ENCODE results near the gene WSCD2.

WSCD2 gene

GRCh38 chr12:108235985-108236263 lies 106.8 kb downstream of the WSCD2 start:
- Histone ChIP-seq H3K4me1 (ENCODE audit: control insufficient read depth, insufficient read depth, low read length) (no peaks in the 10 kb centered on the region), H3K9ac (ENCODE audit: low read length) (no peak overlapping the region), H3K4me3 (ENCODE audit: low read length) (no peak overlapping the region), H3K27ac (ENCODE audit: low read depth, low read length) (no peak overlapping the region), H3K36me3 (ENCODE audit: control insufficient read depth, insufficient read depth, low read length) (no peaks in the 10 kb centered on the region), H3K27me3 (ENCODE audit: control insufficient read depth, insufficient read depth, low read length) (no peaks in the 10 kb centered on the region)

GRCh38 chr12:108236366-108236765 lies 107.3 kb downstream of the WSCD2 start:
- Histone ChIP-seq H3K4me3 (ENCODE audit: low read length) (no peak overlapping the region), H3K27me3 (ENCODE audit: control insufficient read depth, insufficient read depth, low read length) (no peaks in the 10 kb centered on the region), H3K27ac (ENCODE audit: low read depth, low read length) (no peak overlapping the region), H3K4me1 (ENCODE audit: control insufficient read depth, insufficient read depth, low read length) (no peaks in the 10 kb centered on the region), H3K9ac (ENCODE audit: low read length) (no peak overlapping the region), H3K36me3 (ENCODE audit: control insufficient read depth, insufficient read depth, low read length) (no peaks in the 10 kb centered on the region)

- no peaks in the 10 kb centered on the region for H3K36me3 ChIP-seq (ENCODE audit: control insufficient read depth, insufficient read depth, low read length)
- no peak overlapping the region for H3K27ac ChIP-seq (ENCODE audit: low read depth, low read length)
- no peak overlapping the region for H3K9ac ChIP-seq (ENCODE audit: low read length)
- no peaks in the 10 kb centered on the region for H3K27me3 ChIP-seq (ENCODE audit: control insufficient read depth, insufficient read depth, low read length)
- no peaks in the 10 kb centered on the region for H3K4me1 ChIP-seq (ENCODE audit: control insufficient read depth, insufficient read depth, low read length)
- no peak overlapping the region for H3K4me3 ChIP-seq (ENCODE audit: low read length)
Observed at GRCh38 chr12:108237272-108237671, 108.2 kb downstream of the WSCD2 start.

- no peaks in the 10 kb centered on the region for H3K4me1 ChIP-seq (ENCODE audit: control insufficient read depth, insufficient read depth, low read length)
- H3K36me3 ChIP-seq (ENCODE audit: control insufficient read depth, insufficient read depth, low read length), result no peaks in the 10 kb centered on the region
- no peak overlapping the region for H3K4me3 ChIP-seq (ENCODE audit: low read length)
- no peak overlapping the region for H3K27ac ChIP-seq (ENCODE audit: low read depth, low read length)
- H3K27me3 ChIP-seq (ENCODE audit: control insufficient read depth, insufficient read depth, low read length), result no peaks in the 10 kb centered on the region
- H3K9ac ChIP-seq (ENCODE audit: low read length), result no peak overlapping the region
Observed at GRCh38 chr12:108238474-108238873, 109.4 kb downstream of the WSCD2 start.

- H3K27me3 ChIP-seq (ENCODE audit: control insufficient read depth, insufficient read depth, low read length), result no peaks in the 10 kb centered on the region
- H3K9ac ChIP-seq (ENCODE audit: low read length), result no peak overlapping the region
- H3K36me3 ChIP-seq (ENCODE audit: control insufficient read depth, insufficient read depth, low read length), result no peaks in the 10 kb centered on the region
- no peak overlapping the region for H3K4me3 ChIP-seq (ENCODE audit: low read length)
- no peaks in the 10 kb centered on the region for H3K4me1 ChIP-seq (ENCODE audit: control insufficient read depth, insufficient read depth, low read length)
- H3K27ac ChIP-seq (ENCODE audit: low read depth, low read length), result no peak overlapping the region
Observed at GRCh38 chr12:108239378-108239777, 110.3 kb downstream of the WSCD2 start.

- Histone ChIP-seq H3K27me3 (ENCODE audit: control insufficient read depth, insufficient read depth, low read length) (no peaks in the 10 kb centered on the region), H3K36me3 (ENCODE audit: control insufficient read depth, insufficient read depth, low read length) (no peaks in the 10 kb centered on the region), H3K4me3 (ENCODE audit: low read length) (no peak overlapping the region), H3K4me1 (ENCODE audit: control insufficient read depth, insufficient read depth, low read length) (no peaks in the 10 kb centered on the region), H3K27ac (ENCODE audit: low read depth, low read length) (no peak overlapping the region), H3K9ac (ENCODE audit: low read length) (no peak overlapping the region)
Observed at GRCh38 chr12:108240027-108240785, 111.1 kb downstream of the WSCD2 start.

GRCh38 chr12:108240928-108241327 lies 111.8 kb downstream of the WSCD2 start:
- H3K4me1 ChIP-seq (ENCODE audit: control insufficient read depth, insufficient read depth, low read length), result no peaks in the 10 kb centered on the region
- H3K27me3 ChIP-seq (ENCODE audit: control insufficient read depth, insufficient read depth, low read length), result no peaks in the 10 kb centered on the region
- no peak overlapping the region for H3K9ac ChIP-seq (ENCODE audit: low read length)
- H3K36me3 ChIP-seq (ENCODE audit: control insufficient read depth, insufficient read depth, low read length), result no peaks in the 10 kb centered on the region
- no peak overlapping the region for H3K27ac ChIP-seq (ENCODE audit: low read depth, low read length)
- no peak overlapping the region for H3K4me3 ChIP-seq (ENCODE audit: low read length)

- Histone ChIP-seq H3K4me3 (ENCODE audit: low read length) (no peak overlapping the region), H3K36me3 (ENCODE audit: control insufficient read depth, insufficient read depth, low read length) (no peaks in the 10 kb centered on the region), H3K9ac (ENCODE audit: low read length) (no peak overlapping the region), H3K27ac (ENCODE audit: low read depth, low read length) (no peak overlapping the region), H3K4me1 (ENCODE audit: control insufficient read depth, insufficient read depth, low read length) (no peaks in the 10 kb centered on the region), H3K27me3 (ENCODE audit: control insufficient read depth, insufficient read depth, low read length) (no peaks in the 10 kb centered on the region)
Observed at GRCh38 chr12:108241986-108242703, 113.1 kb downstream of the WSCD2 start.

- H3K9ac ChIP-seq (ENCODE audit: low read length), result no peak overlapping the region
- no peak overlapping the region for H3K27ac ChIP-seq (ENCODE audit: low read depth, low read length)
- no peaks in the 10 kb centered on the region for H3K4me1 ChIP-seq (ENCODE audit: control insufficient read depth, insufficient read depth, low read length)
- H3K36me3 ChIP-seq (ENCODE audit: control insufficient read depth, insufficient read depth, low read length), result no peaks in the 10 kb centered on the region
- H3K27me3 ChIP-seq (ENCODE audit: control insufficient read depth, insufficient read depth, low read length), result no peaks in the 10 kb centered on the region
- H3K4me3 ChIP-seq (ENCODE audit: low read length), result no peak overlapping the region
Observed at GRCh38 chr12:108247130-108247529, 118.0 kb downstream of the WSCD2 start.

- Histone ChIP-seq H3K27me3 (ENCODE audit: control insufficient read depth, insufficient read depth, low read length) (no peaks in the 10 kb centered on the region), H3K36me3 (ENCODE audit: control insufficient read depth, insufficient read depth, low read length) (no peaks in the 10 kb centered on the region), H3K27ac (ENCODE audit: low read depth, low read length) (no peak overlapping the region), H3K4me3 (ENCODE audit: low read length) (no peak overlapping the region), H3K4me1 (ENCODE audit: control insufficient read depth, insufficient read depth, low read length) (no peaks in the 10 kb centered on the region), H3K9ac (ENCODE audit: low read length) (no peak overlapping the region)
Observed at GRCh38 chr12:108248011-108248410, 118.9 kb downstream of the WSCD2 start.

GRCh38 chr12:108252523-108252922 lies 123.4 kb downstream of the WSCD2 start:
- H3K27ac ChIP-seq (ENCODE audit: low read depth, low read length), result no peak overlapping the region
- H3K4me1 ChIP-seq (ENCODE audit: control insufficient read depth, insufficient read depth, low read length), result no peaks in the 10 kb centered on the region
- no peak overlapping the region for H3K9ac ChIP-seq (ENCODE audit: low read length)
- no peaks in the 10 kb centered on the region for H3K27me3 ChIP-seq (ENCODE audit: control insufficient read depth, insufficient read depth, low read length)
- H3K36me3 ChIP-seq (ENCODE audit: control insufficient read depth, insufficient read depth, low read length), result no peaks in the 10 kb centered on the region
- no peak overlapping the region for H3K4me3 ChIP-seq (ENCODE audit: low read length)

GRCh38 chr12:108253540-108253939 lies 124.5 kb downstream of the WSCD2 start:
- Histone ChIP-seq H3K27ac (ENCODE audit: low read depth, low read length) (no peak overlapping the region), H3K9ac (ENCODE audit: low read length) (no peak overlapping the region), H3K4me1 (ENCODE audit: control insufficient read depth, insufficient read depth, low read length) (no peaks in the 10 kb centered on the region), H3K36me3 (ENCODE audit: control insufficient read depth, insufficient read depth, low read length) (no peaks in the 10 kb centered on the region), H3K4me3 (ENCODE audit: low read length) (no peak overlapping the region), H3K27me3 (ENCODE audit: control insufficient read depth, insufficient read depth, low read length) (no peaks in the 10 kb centered on the region)

GRCh38 chr12:108254030-108254429 lies 124.9 kb downstream of the WSCD2 start:
- Histone ChIP-seq H3K9ac (ENCODE audit: low read length) (no peak overlapping the region), H3K27me3 (ENCODE audit: control insufficient read depth, insufficient read depth, low read length) (no peaks in the 10 kb centered on the region), H3K4me3 (ENCODE audit: low read length) (no peak overlapping the region), H3K27ac (ENCODE audit: low read depth, low read length) (no peak overlapping the region), H3K4me1 (ENCODE audit: control insufficient read depth, insufficient read depth, low read length) (no peaks in the 10 kb centered on the region), H3K36me3 (ENCODE audit: control insufficient read depth, insufficient read depth, low read length) (no peaks in the 10 kb centered on the region)

Data from rectal smooth muscle tissue (tissue), 1 donor.